ENCODE data around the gene ZNF519. TPM values are rescaled to one million over a fixed set of nuclear protein-coding genes. Genes with fewer than 3 reads are reported as not detected.
A peak's percentile ranks its signal among the peaks of the same experiment; 100 is the strongest.
"Not testable (repeated sequence)": the region's sequence is repeated elsewhere in the genome, so short reads cannot be mapped to it uniquely, and the experiment has no call there.

ZNF519 gene
- total and polyA plus RNA-seq, 7 donors: under 0.01 to 46.0 (median 15.7) TPM; not detected in 1

DNA sequence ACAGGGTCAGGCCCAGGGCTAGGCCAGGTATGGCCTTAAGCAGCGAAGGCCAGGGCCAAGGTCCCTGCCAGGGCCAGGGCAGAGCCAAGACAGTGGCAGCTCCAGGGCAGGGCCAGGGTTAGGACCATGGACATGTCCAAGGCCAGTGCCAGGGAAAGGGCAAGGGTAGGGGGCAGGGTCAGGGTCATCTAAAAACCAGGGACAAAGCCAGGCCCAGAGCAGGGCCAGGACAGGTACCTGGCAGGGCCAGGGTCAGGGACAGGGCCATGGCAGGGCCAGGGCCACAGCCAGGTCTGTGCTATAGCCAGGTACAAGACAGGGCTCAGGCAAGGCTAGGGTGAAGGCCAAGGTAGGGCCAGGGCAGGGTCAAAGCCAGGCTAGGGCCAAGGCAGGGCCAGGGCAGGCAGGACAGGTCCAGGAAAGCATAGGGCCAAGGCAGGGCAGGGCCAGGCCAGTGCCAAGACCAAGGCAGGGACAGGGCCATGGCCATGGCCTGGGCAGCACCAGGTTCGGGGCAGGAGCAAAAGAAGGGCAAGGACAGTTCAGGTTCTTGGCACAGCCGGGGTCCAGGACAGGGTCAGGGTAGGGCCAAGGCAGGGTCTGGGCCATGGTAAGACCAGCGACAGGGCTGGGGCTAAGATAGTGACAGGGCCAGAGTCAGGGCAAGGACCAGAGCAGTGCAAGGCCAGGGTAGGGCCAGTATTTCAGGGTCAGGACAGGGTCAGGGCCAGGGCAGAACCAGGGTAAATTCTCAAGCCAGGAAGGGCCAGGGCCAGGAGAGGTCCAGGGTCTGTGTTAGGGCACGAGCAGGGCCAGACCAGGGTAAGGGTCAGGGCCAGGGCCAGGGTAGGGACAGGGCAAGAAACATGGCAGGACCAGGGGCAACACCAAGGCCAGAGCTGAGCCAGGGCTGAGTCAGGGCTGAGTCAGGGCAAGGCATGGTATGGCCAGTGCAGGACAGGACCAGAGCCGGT is 40.2 kb upstream of the ZNF519 start:
- H3K27me3 ChIP-seq; intact Hi-C loops (cut with DNase I); H3K4me3 ChIP-seq; H3K36me3 ChIP-seq; H3K27ac ChIP-seq; H3K9me3 ChIP-seq; DNase-seq; H3K4me1 ChIP-seq: not testable (repeated sequence)
- WGBS, 2 donors: 84 to 95% methylated on average over 6 of the region's 6 CpGs

DNA sequence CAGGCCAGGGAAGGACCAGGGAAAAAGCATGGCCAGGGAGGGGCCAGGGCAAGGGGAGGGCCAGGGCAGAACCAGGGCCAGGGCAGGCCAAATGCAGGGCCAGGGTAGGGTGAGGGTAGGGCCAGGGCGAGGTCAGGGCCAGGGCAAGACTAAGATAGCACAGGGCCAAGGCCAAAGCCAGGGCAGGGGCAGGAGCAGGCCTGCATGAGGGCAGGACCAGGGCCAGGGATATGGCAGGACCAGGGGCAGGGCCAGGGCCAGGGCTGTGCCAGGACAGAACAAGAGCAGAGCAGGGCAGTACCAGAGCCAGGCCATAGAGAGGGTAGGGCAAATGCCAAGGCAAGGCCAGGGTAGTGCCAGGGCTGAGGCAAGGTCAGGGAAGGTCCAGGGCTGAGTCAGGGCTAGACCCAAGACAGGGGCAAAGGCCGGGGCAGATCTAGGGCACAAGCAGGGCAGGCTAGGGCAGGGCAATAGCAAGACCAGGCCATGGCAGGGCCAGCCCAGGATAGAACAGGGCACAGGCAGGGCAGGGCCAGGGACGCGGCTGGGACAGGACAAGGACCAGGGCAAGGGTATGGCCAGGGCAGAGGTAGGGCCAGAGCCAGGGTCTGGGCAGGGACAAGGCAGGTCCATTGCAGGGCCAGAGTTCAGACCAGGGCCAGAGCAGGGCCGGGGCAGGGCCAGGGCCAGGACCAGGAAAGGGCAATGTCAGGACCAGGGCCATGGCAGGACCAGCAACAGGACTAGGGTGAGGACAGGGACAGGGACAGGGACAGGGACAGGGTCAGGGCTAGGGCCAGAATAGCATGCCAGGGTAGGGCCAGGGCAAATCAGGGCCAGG is 39.3 kb upstream of the ZNF519 start:
- H3K27ac ChIP-seq; H3K4me1 ChIP-seq; intact Hi-C loops (cut with DNase I); H3K27me3 ChIP-seq; H3K36me3 ChIP-seq; DNase-seq; H3K9me3 ChIP-seq; H3K4me3 ChIP-seq: not testable (repeated sequence)
- 88 to 94% methylated on average over 5 of the region's 5 CpGs for WGBS, 2 donors

GRCh38 chr18:14170367-14171036 is 38.3 kb upstream of the ZNF519 start:
- H3K9me3 ChIP-seq; H3K4me3 ChIP-seq; H3K36me3 ChIP-seq; H3K27me3 ChIP-seq; H3K4me1 ChIP-seq; H3K27ac ChIP-seq; DNase-seq; intact Hi-C loops (cut with DNase I): not testable (repeated sequence)
- 59 to 82% methylated on average over 6 of the region's 6 CpGs for WGBS, 2 donors

DNA sequence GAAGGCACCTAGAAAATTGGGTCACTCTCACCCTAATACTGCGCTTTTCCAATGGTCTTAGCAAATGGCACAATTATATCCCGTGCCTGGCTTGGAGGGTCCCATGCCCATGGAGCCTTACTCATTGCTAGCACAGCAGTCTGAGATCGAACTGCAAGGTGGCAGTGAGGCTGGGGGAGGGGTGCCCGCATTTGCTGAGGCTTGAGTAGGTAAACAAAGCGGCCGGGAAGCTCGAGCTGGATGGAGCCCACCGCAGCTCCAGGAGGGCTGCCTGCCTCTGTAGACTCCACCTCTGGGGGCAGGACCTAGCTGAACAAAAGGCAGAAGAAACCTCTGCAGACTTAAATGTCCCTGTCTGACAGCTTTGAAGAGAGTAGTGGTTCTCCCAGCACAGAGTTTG is 30.7 kb upstream of the ZNF519 start:
- H3K9me3 ChIP-seq; DNase-seq; H3K4me1 ChIP-seq; H3K36me3 ChIP-seq; H3K27ac ChIP-seq; H3K27me3 ChIP-seq; H3K4me3 ChIP-seq; intact Hi-C loops (cut with DNase I): not testable (repeated sequence)
- 57 to 62% methylated on average over 8 of the region's 8 CpGs for WGBS, 2 donors

DNA sequence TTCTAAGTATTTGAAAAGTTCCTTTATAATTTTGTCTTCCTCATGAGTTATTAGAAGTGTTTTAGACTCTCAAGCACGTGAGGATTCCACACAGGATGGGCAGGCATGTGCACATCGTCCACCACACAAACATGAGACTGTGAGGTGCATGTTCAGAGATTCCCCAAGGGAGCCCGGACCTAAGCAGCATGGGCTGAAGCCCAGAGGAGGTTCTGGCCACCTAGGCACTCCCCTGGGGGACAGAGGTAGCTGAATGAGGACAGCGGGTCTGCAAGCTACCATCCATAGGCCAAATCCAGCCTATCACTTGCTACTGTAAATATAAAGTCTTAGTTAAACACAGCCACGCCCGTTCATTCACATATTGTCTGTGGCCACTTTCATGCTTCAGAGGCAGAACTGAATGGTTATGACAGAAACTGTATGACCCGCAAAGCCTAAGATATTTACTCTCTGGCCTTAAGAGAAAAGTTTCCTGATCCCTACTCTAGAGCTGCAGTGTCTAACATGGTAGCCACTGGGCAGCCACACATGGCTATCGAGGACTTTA is 19.4 kb upstream of the ZNF519 start:
- H3K9me3 ChIP-seq; DNase-seq; intact Hi-C loops (cut with DNase I): not testable (repeated sequence)

GRCh38 chr18:14150766-14151165 is 18.5 kb upstream of the ZNF519 start:
- H3K36me3 ChIP-seq; DNase-seq; intact Hi-C loops (cut with DNase I); H3K27me3 ChIP-seq; H3K9me3 ChIP-seq; H3K4me3 ChIP-seq; H3K4me1 ChIP-seq; H3K27ac ChIP-seq: not testable (repeated sequence)
- 90 to 91% methylated on average over 11 of the region's 11 CpGs for WGBS, 2 donors

More for the DNA sequence above, 19.4 kb upstream of the ZNF519 start:
- H3K4me3 ChIP-seq, H3K27me3 ChIP-seq, H3K36me3 ChIP-seq, H3K27ac ChIP-seq, H3K4me1 ChIP-seq: not testable (repeated sequence)
- WGBS, 2 donors: 23 to 76% methylated on average over 8 of the region's 8 CpGs

GRCh38 chr18:14149916-14150420 is 17.7 kb upstream of the ZNF519 start:
- H3K4me1 ChIP-seq; intact Hi-C loops (cut with DNase I); H3K4me3 ChIP-seq; H3K27me3 ChIP-seq; H3K27ac ChIP-seq; H3K36me3 ChIP-seq; DNase-seq; H3K9me3 ChIP-seq: not testable (repeated sequence)
- 95% methylated on average over 20 of the region's 20 CpGs for WGBS, 2 donors

DNA sequence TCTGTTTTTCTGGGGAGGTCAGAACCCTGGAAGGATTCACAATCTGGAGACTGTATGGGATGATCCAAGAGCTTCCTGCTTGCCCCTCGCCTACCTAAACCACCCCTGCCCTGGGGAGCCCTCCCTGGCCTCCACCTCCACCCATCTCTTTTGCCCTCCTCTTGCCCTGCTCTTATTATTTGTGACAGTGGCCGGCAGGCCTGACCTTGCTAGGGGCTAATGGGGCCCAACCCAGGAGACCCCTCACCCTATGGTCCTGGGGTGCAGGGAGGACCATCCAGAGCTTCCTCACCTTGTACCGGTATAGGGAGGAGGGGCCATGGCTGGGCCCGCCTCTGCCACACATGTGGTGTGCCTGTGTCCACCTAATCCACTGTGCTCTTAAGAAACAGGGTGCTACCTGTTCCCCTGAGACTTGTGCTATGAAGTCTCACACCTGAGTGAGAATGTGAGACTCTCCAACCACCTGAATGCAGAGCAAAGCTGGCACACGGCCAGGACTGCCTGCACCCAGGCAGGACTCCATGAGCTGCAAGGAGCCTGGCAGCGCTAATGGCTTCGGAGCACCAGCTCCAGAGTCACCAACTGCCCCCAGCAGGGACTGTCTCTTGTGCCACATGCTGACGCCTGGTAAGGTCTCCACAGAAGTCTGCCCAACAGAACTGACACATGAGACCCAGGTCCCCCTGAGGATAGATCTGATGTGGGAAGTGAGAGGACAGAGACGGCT is 17.1 kb upstream of the ZNF519 start:
- H3K4me1 ChIP-seq; H3K4me3 ChIP-seq; intact Hi-C loops (cut with DNase I); H3K9me3 ChIP-seq; DNase-seq; H3K36me3 ChIP-seq; H3K27me3 ChIP-seq; H3K27ac ChIP-seq: not testable (repeated sequence)
- WGBS, 2 donors: 83 to 84% methylated on average over 9 of the region's 9 CpGs

DNA sequence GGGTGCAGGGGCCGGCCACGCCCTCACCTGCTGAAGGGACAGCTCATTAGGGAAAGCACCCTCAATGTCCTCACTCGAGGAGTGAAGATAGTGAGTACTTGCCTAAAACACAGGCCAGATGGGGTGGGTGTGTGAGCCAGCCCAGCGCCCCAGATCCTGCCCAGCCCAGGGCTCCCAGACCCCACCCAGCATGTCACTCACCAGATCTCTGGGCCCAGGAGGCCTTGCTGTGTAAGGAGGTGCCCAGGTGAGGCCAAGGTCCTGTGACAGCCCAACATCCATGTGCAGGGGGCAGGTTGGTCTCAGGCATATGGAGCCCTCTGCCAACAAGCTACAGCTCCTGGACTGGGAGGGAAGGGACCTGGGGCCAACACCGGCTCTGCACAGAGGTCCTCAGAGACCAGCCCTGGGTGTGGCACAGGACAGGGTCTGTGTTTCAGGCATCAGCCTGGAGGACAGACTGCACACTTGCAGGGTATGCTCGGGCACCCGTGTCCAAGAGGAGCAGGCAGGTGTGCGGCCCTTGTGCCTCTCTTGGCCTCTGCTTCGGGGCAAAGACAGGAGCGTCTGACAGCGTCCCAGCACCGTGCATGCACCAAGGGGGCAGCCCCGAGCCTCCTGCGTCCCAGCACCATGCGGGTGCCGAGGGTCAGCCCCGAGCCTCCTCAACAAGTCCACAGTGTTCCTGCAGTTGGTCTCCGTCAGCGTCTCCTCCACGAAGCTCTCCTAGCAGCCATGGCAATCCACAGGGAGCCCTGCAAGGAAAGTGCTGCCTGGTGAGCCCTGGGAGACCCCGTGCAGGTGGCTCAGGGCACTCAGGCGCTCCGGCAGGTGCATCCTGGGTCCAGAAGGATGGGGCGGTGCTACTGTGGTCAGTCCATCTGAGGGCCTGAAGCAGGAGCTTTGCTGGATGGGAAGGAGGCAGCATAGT is 16.0 kb upstream of the ZNF519 start:
- intact Hi-C loops (cut with DNase I); H3K36me3 ChIP-seq; H3K9me3 ChIP-seq; H3K27ac ChIP-seq; H3K4me1 ChIP-seq; H3K27me3 ChIP-seq; H3K4me3 ChIP-seq: not testable (repeated sequence)
- WGBS, 2 donors: 84 to 88% methylated on average over 24 of the region's 24 CpGs
- DNase-seq: peak; percentile 39

GRCh38 chr18:14146771-14147170 is 14.5 kb upstream of the ZNF519 start:
- H3K36me3 ChIP-seq; H3K27ac ChIP-seq; H3K4me1 ChIP-seq; H3K27me3 ChIP-seq; intact Hi-C loops (cut with DNase I); H3K4me3 ChIP-seq; H3K9me3 ChIP-seq; DNase-seq: not testable (repeated sequence)
- 89 to 91% methylated on average over 23 of the region's 23 CpGs for WGBS, 2 donors

All from sigmoid colon (tissue), 7 donors.